ENCODE measurements around the gene DLG2. TPM values are rescaled to one million over a fixed set of nuclear protein-coding genes. Genes with fewer than 3 reads are reported as not detected.

DLG2 gene
- total and polyA plus RNA-seq, 2 of the 4 experiments (the other 2 are of a cell fraction), result 0.31 to 0.36 TPM

DNA sequence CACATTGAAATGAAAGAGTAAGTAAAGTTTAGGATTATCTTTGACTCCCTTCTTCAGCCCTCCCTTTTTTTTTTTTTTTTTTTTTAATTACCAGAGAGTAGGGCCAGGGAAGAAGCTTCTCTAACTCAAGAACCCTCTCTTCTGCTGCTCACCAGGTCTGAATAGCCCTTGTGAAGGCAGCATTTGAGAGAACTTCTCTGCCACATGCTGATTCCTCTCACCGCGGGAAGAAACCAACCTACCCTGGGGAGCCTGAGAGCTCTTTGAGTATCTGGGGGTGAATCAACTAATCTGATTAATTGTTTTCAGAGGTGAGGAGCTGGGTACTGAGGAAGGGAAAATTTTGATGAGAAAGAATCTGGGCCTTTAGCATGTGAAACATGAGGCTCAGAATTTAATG lies 1906.5 kb downstream of the DLG2 start:
- Histone ChIP-seq H3K4me1 (ENCODE audit: control insufficient read depth, insufficient read depth, low read length) (no peaks in the 10 kb centered on the region), H3K9ac (ENCODE audit: low read depth, low read length) (no peak overlapping the region), H3K4me2 (ENCODE audit: low read depth, low read length) (no peak overlapping the region), H3K14ac (replicated peaks; ENCODE audit: low read depth, low read length) (no peak overlapping the region), H2AK9ac (replicated peaks; ENCODE audit: low read depth, low read length, poor library complexity) (no peak overlapping the region), H2BK20ac (ENCODE audit: low read depth, low read length) (no peak overlapping the region), H4K91ac (ENCODE audit: insufficient read depth, low read depth, low read length) (no peak overlapping the region), H4K8ac (ENCODE audit: low read depth in 2 of 2, low read length in 2 of 2) (no peak overlapping the region), H3K9me3 (ENCODE audit: control insufficient read depth, insufficient read depth, low read length) (no peaks in the 10 kb centered on the region), H2BK5ac (ENCODE audit: low read depth, low read length, poor library complexity, severe bottlenecking) (no peak overlapping the region), H3K27ac (ENCODE audit: insufficient read depth, low read length) (no peak overlapping the region), H3K27me3 (ENCODE audit: control insufficient read depth, insufficient read depth, low read length) (peaks cover 5% of the 10 kb centered on the region), H3K18ac (ENCODE audit: low read depth, low read length) (no peak overlapping the region), H2BK15ac (ENCODE audit: low read depth, low read length) (no peak overlapping the region), H3K9me1 (ENCODE audit: insufficient read depth, low read length) (no peaks in the 10 kb centered on the region), H2AK5ac (ENCODE audit: low read depth, low read length) (no peak overlapping the region), H3K56ac (ENCODE audit: extremely low read depth, insufficient read depth, low read length) (no peak overlapping the region), H3K36me3 (ENCODE audit: control insufficient read depth, insufficient read depth, low read length) (no peaks in the 10 kb centered on the region), H2AFZ (replicated peaks; ENCODE audit: low read length, poor library complexity) (no peak overlapping the region), H3K4ac (ENCODE audit: low read depth, low read length) (no peak overlapping the region), H3K4me3 (ENCODE audit: insufficient read depth, low read depth, low read length) (no peak overlapping the region), H2BK120ac (ENCODE audit: low read depth, low read length) (no peak overlapping the region), H3K79me1 (ENCODE audit: low read depth in 1 of 2, low read length in 2 of 2) (no peaks in the 10 kb centered on the region), H3K23ac (ENCODE audit: low read depth, low read length) (no peak overlapping the region), H4K5ac (ENCODE audit: low read depth, low read length) (no peak overlapping the region), H4K20me1 (ENCODE audit: insufficient read depth, low read length) (no peaks in the 10 kb centered on the region)
- dilution Hi-C loops (cut with HindIII; ENCODE audit: low sequenced_read_pairs, unreplicated experiment), result no loop called here
- POLR2A ChIA-PET (ENCODE audit: unreplicated experiment), result interaction anchor here (0.6 kb wide), 1 partner anchor 1115 kb away, joined by 11 read pairs; no protein-coding TSS in a partner anchor
- no peak for DNase-seq
- CTCF ChIA-PET, result no interaction called here
- ATAC-seq (ENCODE audit: low read depth), result no peak
- BruUV-seq (replicated peaks), result no TSS peak
- in situ Hi-C loops (cut with MboI; ENCODE audit: low sequenced_read_pairs), result no loop called here
- intact Hi-C loops (cut with micrococcal nuclease), result no loop called here
- no CpG with 5 or more reads among the region's 2 CpGs for WGBS, 2 experiments (ENCODE audit: extremely low coverage in 2 of 2, insufficient read length in 1 of 2)
- TF ChIP-seq MXI1 (IDR thresholded peaks at IDR 0.05; ENCODE audit: borderline replicate concordance, low read depth, low read length) (no peak), BHLHE40 (IDR thresholded peaks at IDR 0.05; ENCODE audit: low read depth, low read length) (no peak), CHD1 (IDR thresholded peaks at IDR 0.05; ENCODE audit: low read depth, low read length) (no peak), RCOR1 (IDR thresholded peaks at IDR 0.05; ENCODE audit: insufficient replicate concordance, low read length) (no peak), ELK1 (IDR thresholded peaks at IDR 0.05; ENCODE audit: borderline replicate concordance, low read depth, low read length) (no peak), POLR2A (IDR thresholded peaks at IDR 0.05; ENCODE audit: low read depth, low read length) (no peak), CTCF (conservative IDR thresholded peaks at IDR 0.05; ENCODE audit: low read depth, low read length) (no peak), FOS (IDR thresholded peaks at IDR 0.05; ENCODE audit: low read depth, low read length) (no peak), NFE2L2 (IDR thresholded peaks at IDR 0.05; ENCODE audit: low read depth, low read length) (no peak), SMC3 (IDR thresholded peaks at IDR 0.05; ENCODE audit: low read depth, low read length) (no peak), MAZ (IDR thresholded peaks at IDR 0.05; ENCODE audit: borderline replicate concordance, low read depth, low read length) (no peak), CEBPB (IDR thresholded peaks at IDR 0.05; ENCODE audit: low read depth, low read length) (no peak), MAFK (IDR thresholded peaks at IDR 0.05; ENCODE audit: low read depth, low read length) (no peak), RFX5 (IDR thresholded peaks at IDR 0.05; ENCODE audit: low read depth, low read length) (no peak), RAD21 (IDR thresholded peaks at IDR 0.05; ENCODE audit: low read length) (no peak)
- TF ChIP-seq, protein P1, sequence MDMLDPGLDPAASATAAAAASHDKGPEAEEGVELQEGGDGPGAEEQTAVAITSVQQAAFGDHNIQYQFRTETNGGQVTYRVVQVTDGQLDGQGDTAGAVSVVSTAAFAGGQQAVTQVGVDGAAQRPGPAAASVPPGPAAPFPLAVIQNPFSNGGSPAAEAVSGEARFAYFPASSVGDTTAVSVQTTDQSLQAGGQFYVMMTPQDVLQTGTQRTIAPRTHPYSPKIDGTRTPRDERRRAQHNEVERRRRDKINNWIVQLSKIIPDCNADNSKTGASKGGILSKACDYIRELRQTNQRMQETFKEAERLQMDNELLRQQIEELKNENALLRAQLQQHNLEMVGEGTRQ (IDR thresholded peaks at IDR 0.05; ENCODE audit: low read depth, low read length), result no peak

All from IMR-90 (cell line).